Ovary (tissue), 3 donors: ENCODE results near the gene PCDHB3.

Experiments used
- CTCF ChIP-seq, 3 donors: fragments of 450-650 bp in 2 of 3; fragments of 200-600 bp in 1 of 3; IDR thresholded peaks; one replicate each; pipeline versions ENCODE4 v1.5.1 to v1.8.0; 2016 to 2022; ENCODE audit warnings: antibody characterized with exemption in 3 of 3, mild to moderate bottlenecking in 1 of 3
- POLR2A ChIP-seq: fragments of 450-650 bp; IDR thresholded peaks from one replicate; pipeline ENCODE4 v1.6.1; 2017; ENCODE audit warnings: antibody characterized with exemption, mild to moderate bottlenecking, moderate library complexity
- donor health status: DM: no; HTN: no; CAD: no.

- no peak for TF ChIP-seq CTCF (IDR thresholded peaks at IDR 0.05)
- no peak for TF ChIP-seq POLR2A
Observed at GRCh38 chr5:141127305-141127704, 27.0 kb downstream of the PCDHB3 start.
